GM12891 (cell line): Measurements from ENCODE around the gene AGMO.

Experiments
- DNase-seq: peaks from one replicate; pipeline ENCODE4 v3.0.0; 2011; ENCODE audit warnings: low spot score; ENCODE audit not compliant: insufficient read length
- FAIRE-seq: peaks from 2 replicates; lab custom pipeline; 2011; peaks lifted over from hg19 to GRCh38; lab: Jason Lieb, UNC
- PAX5 ChIP-seq: IDR thresholded peaks from 2 replicates; pipeline ENCODE4 v1.6.1; 2011; ENCODE audit warnings: low read length, moderate library complexity, mild to moderate bottlenecking; ENCODE audit not compliant: insufficient read depth, severe bottlenecking
- POLR2A ChIP-seq: IDR thresholded peaks from 2 replicates; pipeline ENCODE4 v1.6.1; 2011; ENCODE audit warnings: low read depth, low read length, control low read depth
- POLR2AphosphoS5 ChIP-seq: IDR thresholded peaks from 2 replicates; pipeline ENCODE4 v1.6.1; 2011; ENCODE audit warnings: low read depth, low read length, control low read depth
- POU2F2 ChIP-seq: IDR thresholded peaks from 2 replicates; pipeline ENCODE4 v1.6.1; 2011; ENCODE audit warnings: low read depth, mild to moderate bottlenecking, control low read depth, low read length, moderate library complexity
- SPI1 ChIP-seq: IDR thresholded peaks from 2 replicates; pipeline ENCODE4 v1.6.1; 2011; ENCODE audit warnings: low read depth, low read length, control low read depth
- TAF1 ChIP-seq: IDR thresholded peaks from 2 replicates; pipeline ENCODE4 v1.6.1; 2011; ENCODE audit warnings: low read depth, low read length, control low read depth

Gene AGMO

DNA sequence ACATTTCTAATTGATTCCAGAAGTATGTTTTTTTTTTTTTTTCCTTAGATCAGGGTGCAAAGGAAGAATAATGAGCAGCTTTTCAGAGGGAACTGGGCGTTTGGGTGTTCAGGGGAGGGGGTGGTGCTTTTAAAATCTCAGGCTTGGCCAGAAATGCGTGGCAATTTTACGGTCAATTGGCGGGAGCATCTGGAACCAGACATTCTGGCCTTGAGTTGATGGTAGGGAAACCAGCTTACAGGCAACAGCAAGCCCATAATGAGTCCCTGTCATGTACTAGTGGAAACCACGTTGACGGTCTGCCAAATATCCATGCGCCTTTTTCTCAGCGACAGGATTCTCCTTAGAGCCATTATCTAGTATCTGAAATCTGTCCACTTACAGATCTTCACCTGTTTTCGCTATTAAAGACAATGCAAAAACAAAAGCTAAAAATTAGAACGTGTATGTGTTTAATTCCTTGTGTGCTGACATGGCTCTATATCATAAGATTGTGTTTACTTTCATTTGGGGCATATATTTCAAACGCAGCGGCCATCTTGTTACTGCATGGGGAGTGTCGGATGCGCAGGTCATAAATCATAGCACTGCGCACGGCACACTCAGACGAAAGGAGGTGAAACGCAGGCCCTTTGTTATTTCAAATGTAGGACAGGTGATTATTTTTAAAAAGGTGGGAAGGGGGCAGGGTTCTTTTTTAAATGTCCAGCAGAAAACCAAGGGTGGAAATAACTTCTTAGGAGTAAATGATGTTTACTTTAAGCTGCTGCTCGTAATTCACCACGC lies 209.2 kb downstream of the AGMO start:
- FAIRE-seq (no peak), DNase-seq (no peak)
- TF ChIP-seq POLR2AphosphoS5 (no peak), POU2F2 (no peak), TAF1 (no peak), SPI1 (no peak), PAX5 (no peak), POLR2A (no peak)

- FAIRE-seq (no peak), DNase-seq (no peak)
- TF ChIP-seq SPI1 (no peak), POLR2A (no peak), POLR2AphosphoS5 (no peak), TAF1 (no peak), PAX5 (no peak), POU2F2 (no peak)
Measured at GRCh38 chr7:15345216-15345615, 216.6 kb downstream of the AGMO start.

DNA sequence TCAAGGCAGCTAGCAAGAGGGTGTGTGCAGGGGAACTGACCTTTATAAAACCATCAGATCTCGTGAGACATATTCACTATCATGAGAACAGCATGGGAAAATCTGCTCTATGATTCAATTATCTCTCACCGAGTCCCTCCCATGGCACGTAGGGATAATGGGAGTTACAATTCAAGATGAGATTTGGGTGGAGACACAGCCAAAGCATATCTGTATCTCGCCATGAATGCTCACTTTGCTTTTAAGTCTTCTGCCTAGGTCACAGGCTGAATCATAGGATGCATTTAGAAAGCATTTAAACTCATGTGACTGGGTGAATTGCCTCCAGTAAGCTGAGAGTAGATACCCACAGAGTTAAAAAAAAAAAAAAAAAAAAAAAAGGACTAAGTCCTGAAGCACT lies 220.0 kb downstream of the AGMO start:
- FAIRE-seq (no peak), DNase-seq (no peak)
- TF ChIP-seq POLR2A (no peak), SPI1 (no peak), POU2F2 (no peak), TAF1 (no peak), PAX5 (no peak), POLR2AphosphoS5 (no peak)

DNA sequence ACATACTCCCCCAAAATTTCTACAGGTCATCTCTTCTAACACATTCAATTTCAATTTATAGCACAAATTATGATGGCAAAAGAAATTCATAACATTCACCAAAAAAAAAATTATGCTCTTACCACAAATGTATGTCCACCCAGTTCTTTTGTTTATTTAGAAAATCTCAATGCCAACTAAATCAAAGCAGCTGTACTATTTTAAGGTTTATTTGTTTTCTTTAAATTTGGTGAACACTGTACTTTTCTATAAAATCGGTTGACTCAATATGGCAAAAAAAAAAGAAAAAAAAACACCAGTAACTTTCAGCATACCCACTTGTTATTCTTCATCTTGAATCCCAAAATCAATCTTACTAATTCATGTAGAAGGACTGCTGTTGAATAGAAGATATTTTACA lies 225.7 kb downstream of the AGMO start:
- FAIRE-seq = no peak
- TF ChIP-seq TAF1 (no peak), POLR2A (no peak), PAX5 (no peak), POU2F2 (no peak), POLR2AphosphoS5 (no peak)
- DNase-seq = no peak

DNA sequence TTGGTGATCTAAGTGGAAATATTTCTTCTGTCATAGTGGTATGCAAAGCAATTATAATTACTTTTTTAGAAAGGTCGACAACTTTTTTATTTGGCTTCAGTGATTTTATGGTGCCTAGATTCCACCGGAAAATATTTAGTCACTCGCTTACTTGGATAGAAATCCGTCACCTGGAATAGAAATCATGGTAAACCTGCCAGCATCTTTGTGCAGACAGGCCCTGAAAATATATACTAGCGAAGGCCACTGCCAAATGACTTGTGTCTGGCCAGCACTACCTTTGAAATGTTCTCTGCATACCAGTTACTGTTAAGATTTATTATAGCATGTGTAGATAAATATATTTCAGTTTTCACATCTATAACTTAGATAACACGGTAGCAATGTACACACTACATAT lies 226.4 kb downstream of the AGMO start:
- FAIRE-seq = no peak
- TF ChIP-seq POLR2AphosphoS5 = no peak
- TF ChIP-seq PAX5 = no peak
- no peak for TF ChIP-seq SPI1
- TF ChIP-seq TAF1 = no peak
- no peak for DNase-seq

DNA sequence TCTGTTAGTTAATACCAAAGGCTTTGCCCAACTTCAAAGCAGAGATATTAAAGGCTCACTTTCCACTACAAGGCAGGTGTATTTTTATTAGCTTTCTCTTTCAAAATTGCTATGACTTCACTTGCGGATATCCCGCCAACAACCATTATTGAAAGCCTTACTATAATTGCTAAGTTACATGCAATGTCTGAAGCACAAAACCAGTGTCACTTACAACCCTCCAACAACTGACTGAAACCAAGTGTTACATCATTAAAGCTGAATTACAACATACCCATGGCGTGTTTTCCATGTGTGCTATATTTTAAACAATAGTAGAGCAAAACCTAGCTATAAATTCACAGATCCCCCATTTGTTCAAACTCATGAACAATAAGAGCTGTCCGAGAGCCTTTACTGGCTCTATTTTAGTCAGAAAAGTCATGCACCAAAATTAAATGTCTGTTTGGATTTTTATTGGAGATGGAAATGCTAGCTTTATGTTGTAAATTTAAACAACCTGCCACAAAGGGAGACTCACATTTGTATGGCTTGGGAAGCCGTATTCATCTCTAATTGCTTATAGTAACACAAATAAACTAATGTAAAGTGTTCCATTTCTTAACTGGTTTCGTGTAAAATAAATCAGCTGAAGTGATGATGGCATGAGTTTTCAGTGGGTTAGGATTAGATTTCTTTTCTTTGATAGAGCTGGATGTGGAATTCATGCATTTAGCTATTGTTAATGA lies 227.1 kb downstream of the AGMO start:
- no peak for TF ChIP-seq SPI1
- no peak for TF ChIP-seq POLR2AphosphoS5
- no peak for TF ChIP-seq TAF1
- no peak for TF ChIP-seq POLR2A
- TF ChIP-seq POU2F2 = no peak
- no peak for TF ChIP-seq PAX5
- DNase-seq (no peak), FAIRE-seq (no peak)

DNA sequence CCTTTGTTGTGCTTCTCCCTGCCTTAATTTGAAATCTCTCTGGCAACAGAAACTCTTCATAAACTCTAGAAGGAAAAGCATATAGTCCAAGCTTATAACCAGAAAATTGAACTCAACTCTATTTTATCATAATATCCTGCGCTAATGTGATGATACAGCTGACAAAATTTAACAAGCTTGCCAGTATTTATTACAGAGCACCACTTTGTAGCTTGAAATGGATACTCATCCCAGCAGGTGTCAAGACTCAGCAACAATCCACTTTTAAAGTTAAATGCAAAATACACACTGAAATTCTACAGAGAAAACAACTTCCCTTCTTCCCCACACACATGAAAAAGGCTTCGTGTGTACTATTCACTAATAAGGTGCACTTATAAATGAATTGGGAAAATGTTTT lies 228.9 kb downstream of the AGMO start:
- no peak for TF ChIP-seq PAX5
- TF ChIP-seq POU2F2 = no peak
- no peak for TF ChIP-seq SPI1
- no peak for FAIRE-seq
- no peak for DNase-seq

DNA sequence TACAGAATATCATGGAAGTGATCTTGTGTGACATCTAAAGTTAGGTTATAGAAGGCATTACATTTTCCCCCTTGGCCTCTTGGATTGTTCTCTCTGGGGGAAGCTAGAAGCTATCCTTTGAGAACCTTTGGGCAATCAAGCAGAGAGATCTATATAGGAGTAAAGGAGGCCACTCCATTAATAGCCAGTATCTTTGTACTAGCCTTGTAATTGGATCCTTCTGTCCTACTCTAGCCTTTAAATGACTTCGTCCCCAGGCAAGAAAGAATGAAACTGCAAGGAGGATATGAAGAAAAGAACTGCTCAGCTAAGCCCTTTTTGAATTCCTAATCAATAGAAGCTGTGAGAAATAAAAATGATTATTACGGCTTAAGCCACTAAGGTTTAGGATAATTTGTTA lies 230.9 kb downstream of the AGMO start:
- DNase-seq (no peak), FAIRE-seq (no peak)
- TF ChIP-seq PAX5 (no peak), POLR2A (no peak), SPI1 (no peak)

DNA sequence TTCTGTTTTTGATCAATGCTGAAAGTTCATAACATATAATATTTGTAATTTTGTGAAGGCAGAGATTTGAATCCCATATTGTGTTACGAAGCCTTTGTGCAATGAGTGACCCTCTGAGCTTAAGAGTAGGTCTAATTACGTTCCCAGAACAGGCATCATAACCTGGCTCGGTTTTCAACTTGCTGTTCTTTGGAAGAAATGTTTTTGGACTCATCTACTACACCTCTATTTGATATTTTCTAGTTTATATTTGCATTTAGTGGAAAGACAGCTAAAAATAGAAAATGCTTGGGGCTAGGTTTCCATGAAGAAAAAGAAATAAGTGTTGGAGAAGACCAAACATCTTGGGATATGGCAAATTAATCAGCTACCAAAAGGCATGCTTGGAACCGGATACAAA lies 234.8 kb downstream of the AGMO start:
- no peak for TF ChIP-seq TAF1
- no peak for TF ChIP-seq POLR2A
- TF ChIP-seq POLR2AphosphoS5 = no peak
- TF ChIP-seq PAX5 = no peak
- TF ChIP-seq POU2F2 = no peak
- TF ChIP-seq SPI1 = no peak
- FAIRE-seq (no peak), DNase-seq (no peak)

DNA sequence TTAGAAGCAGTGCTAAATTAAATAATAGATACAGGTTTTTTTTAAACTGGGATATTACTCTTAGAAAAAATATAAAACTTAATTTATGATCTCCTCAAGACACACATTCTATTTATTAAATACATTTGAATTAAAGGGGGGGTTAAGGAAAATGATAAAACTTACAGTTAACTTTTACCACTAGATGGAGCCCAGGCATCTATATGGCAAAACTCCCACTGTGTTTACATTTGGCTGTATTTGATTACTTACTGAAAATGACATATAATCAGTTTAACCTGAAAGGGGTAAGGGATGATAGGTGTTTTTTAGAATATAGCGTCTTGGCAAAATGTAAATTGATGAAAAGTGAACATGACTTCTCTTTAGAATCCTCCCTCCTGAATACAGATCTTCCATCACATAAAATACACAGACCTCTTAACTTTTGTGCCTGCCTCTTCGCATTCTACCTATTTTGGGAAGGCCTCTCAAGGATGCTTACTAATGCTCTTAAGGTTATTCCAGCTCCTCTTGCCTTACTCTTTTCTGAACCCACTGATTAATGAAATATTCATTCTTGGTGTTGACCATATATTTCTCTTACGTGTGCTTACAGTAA lies 235.7 kb downstream of the AGMO start:
- DNase-seq = no peak
- TF ChIP-seq POLR2AphosphoS5 = no peak
- no peak for TF ChIP-seq SPI1
- TF ChIP-seq POU2F2 = no peak
- TF ChIP-seq TAF1 = no peak
- TF ChIP-seq PAX5 = no peak
- TF ChIP-seq POLR2A = no peak
- no peak for FAIRE-seq
